HG03064 (cell line): Measurements from ENCODE around the gene DNAJC18.

Experiments
- ATAC-seq: cut with Tn5 transposase; IDR thresholded peaks from one replicate; pipeline ENCODE4 v1.9.1; 2021; ENCODE audit warnings: low read depth; ENCODE audit not compliant: unreplicated experiment

The DNAJC18 gene

DNA sequence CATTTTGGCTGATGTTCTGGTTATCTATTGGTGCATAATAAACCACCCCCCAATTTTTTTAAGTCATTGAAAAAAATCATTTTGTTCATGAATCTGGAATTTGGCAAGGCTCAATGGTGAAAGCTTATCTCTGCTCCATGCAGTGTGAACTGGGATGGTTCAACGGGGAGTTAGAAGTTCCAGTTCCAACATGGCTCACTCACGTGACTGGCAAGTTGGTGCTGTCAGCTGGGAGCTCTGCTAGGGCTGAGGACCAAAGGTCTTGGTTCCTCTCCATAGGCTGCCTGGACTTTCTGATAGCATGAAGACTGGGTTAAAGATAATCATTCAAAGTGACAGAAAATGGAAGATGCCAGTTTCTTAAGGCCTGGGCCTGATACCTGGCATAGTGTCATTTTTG is 32.4 kb downstream of the DNAJC18 start:
- ATAC-seq: no peak

DNA sequence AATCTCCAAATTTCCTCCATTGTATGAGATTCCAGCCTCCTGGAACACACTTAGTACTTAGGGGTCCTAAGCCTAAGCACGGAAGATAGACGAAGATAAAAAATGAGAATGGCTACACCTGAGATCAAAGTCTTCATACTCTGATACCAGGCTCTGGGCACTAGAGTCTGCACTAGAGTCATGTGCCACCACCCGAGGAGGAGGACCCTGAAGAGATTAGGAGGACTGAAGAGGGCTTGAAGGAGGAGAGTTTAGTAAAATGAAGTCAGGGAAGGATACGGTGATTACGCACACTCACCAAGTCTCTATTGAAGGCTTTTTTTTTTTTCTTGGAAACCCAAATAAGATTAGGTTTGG is 34.9 kb downstream of the DNAJC18 start:
- ATAC-seq: no peak

DNA sequence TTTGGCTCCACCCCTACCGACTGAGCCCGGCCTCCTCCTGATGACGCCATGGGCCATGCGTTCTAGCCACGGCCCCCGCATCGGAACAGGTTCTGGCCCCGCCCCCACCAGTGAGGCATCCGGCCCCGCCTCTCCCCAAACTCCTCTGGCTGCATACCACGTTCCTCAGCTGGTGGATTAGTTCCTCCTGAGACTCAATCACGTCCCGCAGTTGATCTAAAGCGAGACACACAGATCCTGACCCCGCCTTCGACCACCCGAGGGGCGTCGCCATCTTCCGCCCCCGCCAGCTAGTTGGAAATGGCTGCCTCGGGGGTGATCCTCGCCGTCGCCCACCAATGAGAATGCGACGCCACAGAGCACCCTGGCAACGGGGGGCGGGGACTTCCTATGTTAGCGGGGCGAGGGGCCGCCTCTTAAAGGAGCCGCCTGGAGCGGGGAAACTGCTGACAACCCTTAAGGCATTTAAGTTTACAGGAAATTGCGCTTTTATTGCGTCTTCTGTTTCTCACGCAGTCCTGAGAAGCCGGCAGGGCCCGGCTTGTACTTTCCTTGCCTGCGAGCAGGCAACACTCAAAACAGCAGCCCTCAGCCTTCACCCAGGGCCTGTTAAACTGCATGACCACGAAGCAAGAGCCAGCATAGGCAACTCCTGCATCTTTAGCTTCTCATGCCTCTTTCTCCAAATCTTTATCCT is 35.4 kb downstream of the DNAJC18 start, which contains the start of gene SPATA24:
SPATA24 (minus strand) TSS at position 303 of the 697 bp plus-strand sequence; CDS start at position 274, 29 bp downstream.
- ATAC-seq: peak; percentile 70

DNA sequence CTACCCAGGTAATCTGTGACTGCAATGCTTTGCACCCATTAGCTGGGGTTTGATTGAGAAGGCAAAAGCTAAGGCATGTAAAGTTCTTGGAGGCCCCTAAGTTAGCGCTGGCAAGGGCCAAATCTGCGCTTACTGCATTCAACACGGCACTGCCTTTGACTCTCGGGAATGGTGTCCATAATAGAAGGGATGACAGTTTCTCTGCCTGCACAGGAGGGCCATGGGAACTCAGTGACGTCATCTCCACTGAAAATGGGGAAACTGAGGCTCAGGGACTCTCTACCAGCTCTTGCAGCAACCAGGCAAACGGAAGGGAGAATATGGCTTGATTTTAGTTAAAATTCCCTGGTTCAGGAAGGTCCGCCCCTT is 35.9 kb downstream of the DNAJC18 start:
- ATAC-seq: no peak

DNA sequence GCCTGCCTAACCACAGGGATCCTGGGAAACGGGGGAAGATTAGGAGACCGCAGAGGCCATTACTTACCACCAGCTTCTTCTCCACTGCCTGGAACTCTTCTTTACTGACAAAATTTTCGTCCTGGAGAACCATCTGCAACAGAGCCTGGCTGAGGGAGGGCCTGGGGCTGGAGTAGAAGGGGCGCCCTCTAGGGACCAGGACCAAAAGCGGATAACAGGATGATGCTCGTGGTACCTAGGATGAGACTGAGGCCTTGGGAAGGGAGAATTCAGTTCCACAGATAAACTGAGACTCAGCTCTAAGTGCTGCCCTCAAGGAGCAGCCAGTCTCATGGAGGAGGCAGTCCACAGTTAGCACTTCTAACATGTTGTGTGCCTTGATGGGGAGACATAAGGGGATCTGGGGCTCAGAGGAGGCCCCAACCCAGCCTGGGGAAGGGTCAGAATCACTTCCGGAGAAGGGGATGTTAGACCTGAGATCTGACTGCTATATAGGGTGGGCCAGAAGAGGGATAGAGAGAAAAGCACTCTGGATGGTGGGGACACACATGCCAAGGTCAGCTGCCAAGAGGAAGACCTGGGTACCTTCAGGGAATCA is 36.7 kb downstream of the DNAJC18 start:
- no peak for ATAC-seq

DNA sequence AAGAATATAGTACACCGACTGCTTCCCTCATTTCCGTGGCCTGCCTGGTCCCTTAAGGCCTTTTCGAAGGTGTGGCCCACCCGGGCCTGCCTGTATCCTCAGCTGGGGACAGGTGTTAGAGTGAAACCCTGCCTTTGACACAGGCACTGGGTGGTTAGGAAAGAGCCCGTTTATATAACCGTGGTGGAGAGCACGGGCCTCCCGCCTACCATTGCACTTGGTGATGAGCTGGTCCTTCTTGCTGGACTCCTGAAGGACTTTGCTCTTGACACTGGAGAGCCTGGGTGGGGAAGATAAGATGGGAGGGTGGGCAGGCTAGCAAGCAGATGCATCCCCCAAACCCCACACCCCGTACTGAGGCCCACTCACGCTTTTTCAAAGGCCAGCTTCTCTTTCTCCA is 37.8 kb downstream of the DNAJC18 start:
- no peak for ATAC-seq

DNA sequence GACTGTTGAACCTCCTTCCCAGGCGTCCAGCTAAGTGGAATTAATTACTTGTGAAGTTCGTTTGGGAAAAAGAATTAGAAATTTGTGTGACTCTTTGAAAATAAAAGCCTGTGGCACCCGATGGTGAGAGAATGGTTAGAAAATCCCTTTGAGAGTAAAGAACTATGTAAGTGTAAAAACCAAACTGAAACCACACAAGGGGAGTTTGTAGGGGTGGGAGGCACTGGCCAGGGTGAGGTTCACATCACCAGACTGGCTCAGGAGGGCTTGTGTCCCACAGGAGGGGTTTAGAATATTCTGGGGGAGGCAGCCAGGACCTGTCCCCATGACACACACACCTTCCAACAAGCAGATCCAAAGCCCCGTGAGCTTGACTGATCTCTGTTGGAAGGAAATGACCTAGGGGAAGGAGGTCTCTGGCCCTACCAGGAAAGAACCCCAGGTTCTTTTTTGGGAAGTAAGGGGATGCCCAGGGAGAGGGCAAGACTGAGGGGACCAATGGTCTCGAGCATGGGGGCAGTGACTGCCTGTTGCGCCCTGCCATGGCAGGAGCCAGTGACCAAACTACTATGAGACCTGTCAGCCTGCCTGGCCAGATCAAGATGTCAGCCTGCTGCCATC is 39.7 kb downstream of the DNAJC18 start:
- no peak for ATAC-seq

DNA sequence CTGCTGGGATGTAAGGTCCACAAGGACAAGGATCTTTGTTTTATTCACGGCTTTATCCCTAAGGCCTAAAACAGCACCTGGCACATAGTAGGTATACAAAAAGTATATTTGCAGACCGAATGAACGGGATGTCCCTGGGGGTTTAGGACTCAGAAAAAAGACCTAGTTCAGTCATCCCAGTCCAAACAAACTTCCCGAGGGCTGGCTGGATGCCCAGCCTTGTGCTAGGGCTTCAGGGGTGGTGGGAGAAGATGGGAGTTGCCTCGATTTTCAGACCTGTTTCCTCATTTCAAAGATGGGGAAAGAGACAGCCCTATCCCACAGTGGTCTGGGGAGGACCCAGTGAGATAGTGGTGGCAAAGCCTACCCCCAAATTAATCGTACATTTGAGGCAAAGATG is 41.4 kb downstream of the DNAJC18 start:
- ATAC-seq: no peak

DNA sequence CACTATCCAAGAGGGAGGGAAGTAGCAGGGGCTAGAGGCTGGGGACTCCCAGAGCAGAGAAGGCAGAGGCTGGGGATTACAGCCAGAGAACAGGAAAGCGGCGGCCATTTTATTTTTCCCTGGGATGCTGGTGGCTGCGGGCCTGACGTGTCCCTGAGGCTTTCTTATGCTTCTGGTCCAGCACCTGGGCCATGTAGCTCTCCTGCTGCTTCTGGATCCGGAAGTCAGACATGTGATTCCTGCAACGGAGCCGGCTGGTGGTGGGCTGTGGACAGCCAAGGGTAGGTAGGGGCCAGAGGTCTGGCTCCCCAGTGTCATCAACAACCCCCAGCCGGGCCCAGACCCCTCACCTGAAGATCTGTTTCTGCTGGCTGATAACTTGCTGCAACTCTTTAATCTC is 42.6 kb downstream of the DNAJC18 start:
- no peak for ATAC-seq

DNA sequence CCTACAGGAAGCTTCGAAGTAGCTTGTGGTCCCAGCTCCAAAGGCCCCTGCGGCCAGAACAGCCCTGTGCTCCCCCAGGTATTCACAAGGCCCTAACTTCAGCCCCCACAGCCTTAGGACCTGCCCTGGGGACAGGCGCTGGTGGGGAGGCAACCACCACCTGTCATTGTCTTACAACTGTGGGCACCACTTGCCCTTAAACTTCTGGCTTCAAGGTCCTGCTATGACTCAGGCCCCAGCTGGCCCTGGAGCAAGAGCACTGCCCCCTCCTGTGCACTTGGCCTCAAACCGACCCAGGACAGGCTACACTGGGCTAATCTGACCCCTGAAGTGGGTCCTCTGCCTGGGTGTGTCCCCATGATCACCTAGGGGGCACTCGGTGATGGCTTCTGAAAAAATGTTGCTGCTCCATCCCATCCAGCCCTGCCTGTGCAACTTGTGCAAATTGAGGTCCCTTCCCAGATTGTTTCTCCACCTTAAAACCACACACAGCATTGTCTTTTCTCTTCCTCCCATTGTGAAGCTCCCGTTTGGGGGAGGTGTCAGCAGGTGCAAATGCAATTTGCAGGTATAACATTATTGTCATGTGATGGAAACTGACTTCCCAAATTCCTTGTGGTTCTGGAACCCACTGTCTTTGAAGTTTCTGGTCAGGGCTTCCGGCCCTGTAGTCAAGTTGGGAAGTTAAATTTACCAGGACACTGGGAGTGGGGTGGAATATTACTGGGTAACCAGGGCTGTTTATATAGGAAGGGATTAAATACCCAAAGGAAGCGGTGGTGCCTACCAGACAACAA is 43.3 kb downstream of the DNAJC18 start:
- ATAC-seq: no peak

DNA sequence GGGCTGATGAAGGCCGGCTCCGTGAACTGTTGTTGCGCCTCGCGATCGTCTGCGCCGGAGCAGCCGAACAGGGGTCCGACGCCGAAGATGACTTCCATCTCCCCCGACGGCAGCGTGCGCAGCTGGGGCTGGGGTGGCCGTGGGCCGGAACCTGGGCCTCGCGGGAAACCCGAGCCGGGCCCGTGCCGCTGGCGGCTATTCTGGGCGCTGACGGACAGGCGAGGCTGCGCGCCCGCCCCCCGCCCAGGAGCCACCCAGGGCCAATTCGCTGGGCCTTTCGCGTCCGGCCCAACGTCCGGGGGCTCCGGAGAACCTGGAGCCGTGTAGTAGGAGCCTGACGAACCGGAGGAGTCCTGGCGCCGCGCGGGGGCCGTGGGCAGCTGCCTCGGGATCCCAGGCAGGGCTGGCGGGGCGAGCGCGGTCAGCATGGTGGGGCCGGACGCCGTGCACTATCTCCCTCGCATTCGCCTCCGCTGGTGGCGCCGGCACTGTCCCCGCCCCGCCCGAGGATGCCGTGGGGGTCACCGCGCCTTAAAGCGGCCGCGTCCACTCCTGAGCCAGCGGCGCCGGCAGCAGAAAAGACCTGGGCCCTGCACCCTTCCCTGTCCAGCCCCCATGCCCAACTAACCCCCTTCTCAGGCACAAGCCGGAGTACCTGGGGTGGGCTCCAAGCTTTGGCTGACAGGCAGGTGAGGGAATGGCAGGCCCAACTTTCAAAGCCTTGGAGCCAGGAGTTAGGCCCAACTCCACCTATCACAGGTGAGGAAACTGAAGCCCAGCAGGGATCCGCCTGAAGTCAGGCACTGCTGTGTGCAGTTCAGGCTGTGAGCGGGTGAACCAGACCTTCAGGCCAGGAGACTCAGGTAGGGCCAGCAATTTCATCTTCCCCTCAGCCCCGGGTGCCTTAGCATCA is 44.4 kb downstream of the DNAJC18 start, which contains the start of gene PROB1:
PROB1 (minus strand) TSS at position 451 of the 913 bp plus-strand sequence; CDS start at position 428, 23 bp downstream.
- no peak for ATAC-seq

DNA sequence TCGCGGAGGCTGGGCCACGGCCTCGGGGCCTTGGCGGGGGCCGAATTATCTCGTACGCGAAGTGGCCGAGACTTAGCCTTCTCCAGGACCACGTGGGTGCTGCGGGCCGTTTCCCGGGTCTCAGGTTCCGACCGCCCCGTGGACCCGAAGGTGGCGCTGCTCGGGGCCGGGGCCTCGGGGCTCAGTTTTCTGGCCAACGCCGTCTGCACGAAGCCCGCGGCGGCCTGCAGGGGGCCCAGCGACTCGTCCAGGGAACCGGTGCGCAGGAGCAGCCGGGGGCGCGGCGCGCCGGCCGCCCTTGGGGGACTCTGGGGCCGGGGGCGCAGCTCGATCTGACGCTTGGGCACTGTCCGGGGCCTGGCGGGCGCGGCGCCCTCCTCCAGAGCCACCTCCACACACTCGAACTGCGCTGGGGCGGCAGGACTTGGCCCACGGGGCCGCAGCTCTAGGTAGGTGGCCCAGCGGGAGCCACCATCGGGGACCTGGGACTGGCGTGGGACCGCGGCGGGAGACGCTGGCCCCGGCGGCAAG is 45.1 kb downstream of the DNAJC18 start:
- no peak for ATAC-seq

DNA sequence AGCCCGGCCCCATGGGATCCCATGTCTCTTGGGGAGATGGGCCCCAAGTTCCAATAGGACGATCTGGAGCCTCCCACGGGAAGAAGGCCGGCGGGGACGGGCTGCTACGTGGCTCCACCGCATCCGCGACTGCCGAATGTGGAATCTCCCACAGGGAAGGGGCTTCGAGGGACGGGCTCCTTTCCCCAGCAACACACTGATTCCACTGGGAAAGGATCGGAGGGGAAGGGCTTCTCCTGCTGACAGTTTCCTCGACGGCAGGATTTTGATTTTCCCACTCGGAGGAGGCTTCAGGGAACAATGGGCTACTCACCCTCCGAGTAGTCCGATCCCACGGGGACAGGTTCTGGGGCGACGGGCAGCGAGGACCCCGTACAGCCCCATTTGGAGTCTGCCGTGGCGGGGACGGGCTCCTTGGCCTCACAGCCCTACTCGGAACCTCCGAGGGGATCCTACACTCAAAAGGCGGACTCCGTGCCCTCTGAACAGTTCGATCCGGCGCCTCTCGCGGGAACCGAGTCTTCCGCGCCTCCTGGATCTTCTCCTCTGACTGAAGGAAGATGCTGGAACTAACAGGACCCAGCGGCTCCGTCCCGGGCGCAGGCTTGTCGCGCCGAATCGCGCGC is 45.7 kb downstream of the DNAJC18 start:
- ATAC-seq: no peak

DNA sequence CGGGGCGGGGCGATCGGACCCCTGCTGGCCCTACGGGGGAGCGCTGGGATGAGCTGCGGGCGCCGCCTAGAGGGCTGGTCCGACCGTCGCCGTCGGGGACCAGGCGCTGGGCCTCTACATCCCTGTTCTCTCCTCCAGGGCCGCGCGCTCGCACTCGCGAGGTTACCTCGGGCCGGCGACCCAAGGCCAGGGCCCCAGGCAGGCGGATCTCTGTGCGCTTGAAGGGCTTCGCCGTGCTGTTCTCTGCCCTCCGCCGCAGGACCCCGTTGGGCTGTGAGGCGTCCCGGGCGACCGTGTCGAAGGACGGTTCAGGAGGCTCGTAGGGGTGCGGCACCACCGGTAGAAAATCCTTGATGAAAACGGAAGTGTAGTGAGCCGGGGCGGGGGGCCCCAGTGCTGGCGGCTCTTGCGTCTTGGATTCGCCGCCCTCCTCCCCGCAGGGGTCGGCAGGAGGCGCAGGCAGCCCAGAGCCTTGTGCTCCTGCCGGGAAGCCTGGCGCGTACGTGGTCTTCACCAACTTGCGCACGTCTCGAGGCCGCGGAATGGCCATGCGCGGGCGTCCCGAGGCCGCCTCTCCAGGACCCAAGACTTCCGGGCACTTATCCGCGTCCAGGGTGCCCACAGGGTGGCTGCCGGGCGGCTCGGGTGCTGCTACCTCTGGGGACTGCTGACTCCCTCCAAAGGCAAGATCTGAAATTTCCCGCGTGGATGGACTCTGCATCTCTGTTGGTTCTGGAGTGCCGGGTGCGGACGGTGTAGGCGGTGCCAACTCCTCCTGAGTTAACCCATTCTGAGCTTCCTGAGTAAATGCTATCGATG is 46.4 kb downstream of the DNAJC18 start:
- peak; percentile 41 for ATAC-seq

DNA sequence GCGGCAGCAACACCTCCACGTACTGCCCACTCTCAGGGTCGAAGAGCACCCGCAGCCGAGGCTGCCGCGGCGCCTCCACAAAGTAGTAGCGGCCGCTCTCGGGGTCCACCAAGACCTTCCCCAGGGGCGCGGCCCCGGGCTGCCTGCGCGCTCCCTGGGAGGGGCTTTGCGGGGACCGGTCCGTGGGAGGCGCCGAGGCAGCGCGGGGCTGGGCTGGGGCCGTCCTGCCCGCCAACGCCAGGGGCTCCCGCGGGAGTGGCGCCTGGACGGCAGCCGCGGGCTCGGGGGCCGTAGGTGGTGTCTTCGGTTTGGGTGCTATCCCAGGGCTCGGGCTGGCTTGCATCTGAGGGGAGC is 47.0 kb downstream of the DNAJC18 start:
- ATAC-seq: no peak

DNA sequence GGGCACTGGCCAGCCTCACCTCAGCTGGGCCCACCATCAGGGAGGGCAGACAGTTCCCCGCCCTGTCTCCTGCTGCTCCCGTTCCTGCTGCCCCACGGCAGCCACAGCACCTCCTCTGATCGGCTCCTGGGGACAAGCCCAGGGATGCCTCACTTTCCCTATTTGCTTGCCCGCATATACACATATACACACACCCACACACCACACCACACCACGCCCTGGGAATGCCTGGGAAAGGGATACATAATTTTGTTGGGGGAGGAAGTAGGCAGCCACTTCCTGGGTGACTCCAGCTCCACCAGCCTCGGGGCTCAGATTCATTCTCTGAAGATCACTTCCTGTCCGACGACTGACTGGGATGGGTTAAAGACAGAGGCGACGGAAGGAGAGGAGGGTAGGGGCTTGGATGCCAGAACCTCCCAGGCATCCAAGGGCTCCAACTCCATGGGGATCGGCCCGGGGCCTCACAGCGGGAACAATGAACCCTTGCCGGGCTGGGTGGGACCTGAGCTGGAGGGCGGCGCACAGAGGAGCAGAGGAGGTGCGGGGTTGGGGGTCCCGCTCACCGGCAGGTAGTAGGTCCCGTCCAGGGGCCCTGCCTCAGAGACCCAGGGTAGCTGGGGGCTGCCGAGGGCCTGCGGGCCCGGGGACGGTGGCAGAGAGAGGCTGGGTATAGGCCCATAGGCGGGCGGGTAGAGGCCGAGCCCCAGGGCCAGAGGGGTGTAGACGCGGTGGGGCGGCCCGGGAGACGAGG is 47.6 kb downstream of the DNAJC18 start:
- peak; percentile 2 for ATAC-seq

DNA sequence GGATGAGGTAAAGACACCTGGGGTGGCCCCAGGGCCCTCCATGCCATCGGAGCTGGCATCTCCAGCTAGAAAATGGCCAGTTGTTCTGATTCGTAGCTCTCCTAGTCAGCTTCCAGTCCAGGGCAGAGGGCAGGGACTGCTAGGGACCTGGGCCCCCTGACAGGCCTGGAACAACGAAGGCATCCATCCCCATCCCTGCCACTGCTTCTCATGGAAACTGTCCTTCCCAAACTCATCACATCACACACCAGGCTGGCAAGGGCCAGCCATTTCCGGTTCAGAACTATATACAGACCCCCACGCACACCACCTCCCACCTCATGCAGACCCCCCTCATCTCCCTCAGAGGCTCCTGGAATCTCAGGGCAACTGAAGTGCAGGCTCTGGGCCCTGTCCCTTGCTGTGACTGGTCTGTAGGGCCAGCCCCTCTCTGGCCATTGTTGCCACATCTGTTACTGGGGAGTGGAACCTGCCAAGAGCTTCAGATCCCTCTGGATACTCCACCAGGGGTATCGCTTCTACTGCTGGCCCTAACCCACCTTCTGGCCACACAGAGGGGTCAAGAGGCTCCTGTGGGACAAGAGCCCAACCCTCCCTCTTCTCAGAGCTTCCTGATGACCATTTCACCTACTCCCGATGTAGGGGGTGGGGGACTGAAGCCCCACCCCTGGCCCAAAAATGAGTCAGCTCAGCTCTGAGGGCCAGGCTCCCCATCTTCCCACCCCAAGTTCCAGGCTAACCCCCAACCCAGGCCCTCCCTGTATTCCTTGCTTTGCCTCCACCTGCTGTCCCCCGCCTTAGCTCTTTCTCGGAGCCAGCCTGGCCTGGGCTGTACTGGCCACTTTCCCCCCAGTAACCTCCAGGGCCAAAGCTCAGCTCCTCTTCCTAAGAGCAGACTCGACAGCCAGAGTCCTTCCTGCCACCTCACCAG is 48.4 kb downstream of the DNAJC18 start:
- no peak for ATAC-seq
